ENCODE results near the gene ZDHHC11B. TPM values are rescaled to one million over a fixed set of nuclear protein-coding genes. Genes with fewer than 3 reads are reported as not detected.
"Not testable (repeated sequence)": the region's sequence is repeated elsewhere in the genome, so short reads cannot be mapped to it uniquely, and the experiment has no call there.

ZDHHC11B gene
- total RNA-seq, 1 experiment from 2014 or later = 1.4 TPM

DNA sequence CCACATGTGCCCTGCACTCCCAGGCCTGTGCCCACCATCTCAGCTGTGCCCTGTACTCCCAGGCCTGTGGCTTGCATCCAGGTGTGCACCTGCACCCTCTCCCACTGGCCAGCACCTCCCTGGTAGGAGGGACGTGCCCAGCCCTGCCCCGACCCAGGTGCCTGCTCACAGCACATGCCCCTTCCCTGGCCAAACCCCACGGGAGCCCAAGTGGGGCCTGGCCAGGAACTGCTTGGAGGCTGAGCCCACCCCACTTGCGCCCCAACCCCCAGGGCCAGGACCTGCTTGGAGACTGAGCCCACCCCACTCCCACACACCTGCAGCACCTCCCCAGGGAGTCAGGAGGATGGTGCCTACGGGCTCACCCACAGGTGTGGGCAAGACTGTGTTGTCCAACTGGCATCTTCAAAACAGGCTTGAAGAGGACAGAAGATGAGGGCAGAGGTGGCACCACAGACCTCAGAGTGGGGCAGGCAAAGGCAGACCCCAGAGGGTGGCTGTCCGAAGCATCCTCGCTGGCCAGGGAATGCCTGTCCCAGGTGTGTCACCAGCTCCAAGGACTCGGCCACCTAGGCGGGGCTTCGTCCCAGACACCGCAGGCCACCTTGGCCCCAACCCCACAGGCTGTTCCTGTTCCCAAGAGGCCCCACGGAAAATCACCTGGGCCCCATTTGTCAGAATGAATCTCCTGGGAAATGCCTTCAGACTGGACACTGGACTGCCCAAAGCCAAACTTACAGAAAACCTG lies 10.8 kb downstream of the ZDHHC11B start:
- Histone ChIP-seq H3K9ac (ENCODE audit: extremely low read depth, insufficient read length, low read length) (no peak overlapping the region), H3K27ac (ENCODE audit: insufficient read length, low read depth, low read length) (no peak overlapping the region), H3K18ac (ENCODE audit: insufficient read length, low read depth, low read length) (no peak overlapping the region), H2BK120ac (ENCODE audit: low read depth, low read length, poor library complexity, severe bottlenecking) (no peak overlapping the region), H3K14ac (ENCODE audit: insufficient read depth, low read length) (no peak overlapping the region; the same call in 1 of the 2 replicates), H4K91ac (ENCODE audit: insufficient read length, low read depth, low read length) (no peak overlapping the region), H2BK5ac (ENCODE audit: insufficient read length, low read length) (no peak overlapping the region), H4K5ac (ENCODE audit: insufficient read length, low read depth, low read length) (no peak overlapping the region), H2AK5ac (ENCODE audit: insufficient read length, low read length) (no peak overlapping the region), H2BK20ac (ENCODE audit: low read depth, low read length, poor library complexity, severe bottlenecking) (no peak overlapping the region), H2AFZ (ENCODE audit: low read length) (no peak overlapping the region), H2BK12ac (ENCODE audit: insufficient read length, low read depth, low read length) (peak overlapping the region; percentile 72), H3K23me2 (ENCODE audit: insufficient read length, low read depth, low read length, poor library complexity, severe bottlenecking) (no peaks in the 10 kb centered on the region), H3K56ac (ENCODE audit: insufficient read length, low read depth, low read length) (no peak overlapping the region), H2BK15ac (ENCODE audit: low read depth, low read length) (peak overlapping the region; percentile 91; the same call in 1 of the 2 replicates), H3K79me1 (ENCODE audit: insufficient read depth, low read depth, low read length, poor library complexity, severe bottlenecking) (no peaks in the 10 kb centered on the region), H3K23ac (ENCODE audit: insufficient read length, low read depth, low read length) (no peak overlapping the region), H3K4me1 (ENCODE audit: insufficient read depth, low read length) (no peaks in the 10 kb centered on the region), H4K8ac (replicated peaks; ENCODE audit: insufficient read length, low read depth, low read length) (no peak overlapping the region), H3K79me2 (ENCODE audit: insufficient read depth, low read length) (no peaks in the 10 kb centered on the region), H3K4me2 (ENCODE audit: insufficient read depth, insufficient read length, low read length) (no peak overlapping the region), H3K4ac (ENCODE audit: low read depth, low read length) (no peak overlapping the region), H3T11ph (ENCODE audit: low read length) (no peak overlapping the region), H3K9me3 (ENCODE audit: control insufficient read depth, low read depth, low read length) (no peaks in the 10 kb centered on the region), H3K27me3 (ENCODE audit: insufficient read depth, low read length) (no peaks in the 10 kb centered on the region), H4K20me1 (ENCODE audit: control insufficient read depth, insufficient read depth, insufficient read length) (no peaks in the 10 kb centered on the region)
- Mint-ChIP-seq H3K4me1 (peaks cover 2 to 6% of the 10 kb centered on the region in 2 experiments; a peak in 3 of 4 replicates), H3K27me3 (ENCODE audit: low read depth) (peaks cover 10% of the 10 kb centered on the region), H3K4me3 (no peak overlapping the region), H3K27ac (no peak overlapping the region), H3K9me3 (peaks cover 0 to 4% of the 10 kb centered on the region in 2 experiments; a peak in 2 of 5 replicates), H3K36me3 (ENCODE audit: insufficient read depth in 1 of 3, low read depth in 3 of 3) (peaks cover 0 to 3% (median 2%) of the 10 kb centered on the region in 3 experiments; a peak in 4 of 7 replicates)
- no CpG with 5 or more reads among the region's 12 CpGs for WGBS (ENCODE audit: extremely low coverage, insufficient read length, low lambda C conversion rate)
- TF ChIP-seq, protein P1, sequence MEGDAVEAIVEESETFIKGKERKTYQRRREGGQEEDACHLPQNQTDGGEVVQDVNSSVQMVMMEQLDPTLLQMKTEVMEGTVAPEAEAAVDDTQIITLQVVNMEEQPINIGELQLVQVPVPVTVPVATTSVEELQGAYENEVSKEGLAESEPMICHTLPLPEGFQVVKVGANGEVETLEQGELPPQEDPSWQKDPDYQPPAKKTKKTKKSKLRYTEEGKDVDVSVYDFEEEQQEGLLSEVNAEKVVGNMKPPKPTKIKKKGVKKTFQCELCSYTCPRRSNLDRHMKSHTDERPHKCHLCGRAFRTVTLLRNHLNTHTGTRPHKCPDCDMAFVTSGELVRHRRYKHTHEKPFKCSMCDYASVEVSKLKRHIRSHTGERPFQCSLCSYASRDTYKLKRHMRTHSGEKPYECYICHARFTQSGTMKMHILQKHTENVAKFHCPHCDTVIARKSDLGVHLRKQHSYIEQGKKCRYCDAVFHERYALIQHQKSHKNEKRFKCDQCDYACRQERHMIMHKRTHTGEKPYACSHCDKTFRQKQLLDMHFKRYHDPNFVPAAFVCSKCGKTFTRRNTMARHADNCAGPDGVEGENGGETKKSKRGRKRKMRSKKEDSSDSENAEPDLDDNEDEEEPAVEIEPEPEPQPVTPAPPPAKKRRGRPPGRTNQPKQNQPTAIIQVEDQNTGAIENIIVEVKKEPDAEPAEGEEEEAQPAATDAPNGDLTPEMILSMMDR (conservative IDR thresholded peaks at IDR 0.05) = no peak
- peak; percentile 19 for DNase-seq

DNA sequence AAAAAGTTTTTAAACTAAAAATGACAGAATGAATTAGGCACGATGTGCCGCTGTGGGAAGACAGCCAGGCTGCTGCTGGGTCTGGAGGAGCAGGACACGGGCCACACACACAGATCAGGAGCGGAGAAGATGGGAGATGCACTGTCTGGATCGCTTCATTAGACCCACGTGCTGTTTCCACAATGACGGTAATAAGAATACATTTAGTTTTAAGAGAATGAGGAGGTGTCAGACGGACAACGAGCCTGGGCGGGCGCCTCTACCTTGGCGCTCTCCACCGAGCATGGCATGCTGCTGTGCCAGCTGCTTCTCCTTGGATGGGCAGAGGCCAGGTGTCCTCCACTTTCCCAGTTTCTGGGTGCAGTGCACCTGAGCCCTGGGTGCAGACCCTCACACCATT lies 11.6 kb downstream of the ZDHHC11B start:
- not testable (repeated sequence) for H3K4me1 ChIP-seq (ENCODE audit: insufficient read depth, low read length); H4K8ac ChIP-seq (replicated peaks; ENCODE audit: insufficient read length, low read depth, low read length); H3K79me2 ChIP-seq (ENCODE audit: insufficient read depth, low read length); H3T11ph ChIP-seq (ENCODE audit: low read length); H2BK20ac ChIP-seq (ENCODE audit: low read depth, low read length, poor library complexity, severe bottlenecking); H3K27ac ChIP-seq (ENCODE audit: insufficient read length, low read depth, low read length); H3K9ac ChIP-seq (ENCODE audit: extremely low read depth, insufficient read length, low read length); H3K4ac ChIP-seq (ENCODE audit: low read depth, low read length); H3K14ac ChIP-seq (ENCODE audit: insufficient read depth, low read length); H3K18ac ChIP-seq (ENCODE audit: insufficient read length, low read depth, low read length); H2BK120ac ChIP-seq (ENCODE audit: low read depth, low read length, poor library complexity, severe bottlenecking); H3K27ac Mint-ChIP-seq; H2BK5ac ChIP-seq (ENCODE audit: insufficient read length, low read length); H3K27me3 ChIP-seq (ENCODE audit: insufficient read depth, low read length); H4K5ac ChIP-seq (ENCODE audit: insufficient read length, low read depth, low read length); H3K23ac ChIP-seq (ENCODE audit: insufficient read length, low read depth, low read length); H3K79me1 ChIP-seq (ENCODE audit: insufficient read depth, low read depth, low read length, poor library complexity, severe bottlenecking); H4K20me1 ChIP-seq (ENCODE audit: control insufficient read depth, insufficient read depth, insufficient read length); H3K4me1 Mint-ChIP-seq; H3K56ac ChIP-seq (ENCODE audit: insufficient read length, low read depth, low read length); H2AFZ ChIP-seq (ENCODE audit: low read length); H2BK15ac ChIP-seq (ENCODE audit: low read depth, low read length); H3K36me3 Mint-ChIP-seq (ENCODE audit: insufficient read depth in 1 of 3, low read depth in 3 of 3); H3K4me2 ChIP-seq (ENCODE audit: insufficient read depth, insufficient read length, low read length); H3K9me3 Mint-ChIP-seq; H3K9me3 ChIP-seq (ENCODE audit: control insufficient read depth, low read depth, low read length); H3K23me2 ChIP-seq (ENCODE audit: insufficient read length, low read depth, low read length, poor library complexity, severe bottlenecking); H2BK12ac ChIP-seq (ENCODE audit: insufficient read length, low read depth, low read length); H2AK5ac ChIP-seq (ENCODE audit: insufficient read length, low read length); H4K91ac ChIP-seq (ENCODE audit: insufficient read length, low read depth, low read length); H3K4me3 Mint-ChIP-seq; H3K27me3 Mint-ChIP-seq (ENCODE audit: low read depth)
- peak; percentile 13 for DNase-seq
- WGBS (ENCODE audit: extremely low coverage, insufficient read length, low lambda C conversion rate) = no CpG with 5 or more reads among the region's 13 CpGs
